ENCODE data around the gene CNOT11.

The CNOT11 gene

GRCh38 chr2:101272045-101272784 is 19.5 kb downstream of the CNOT11 start:
- TF ChIP-seq CTCF (IDR thresholded peaks at IDR 0.05; ENCODE audit: control insufficient read depth, insufficient read depth, low read depth, low read length, missing control alignments) = no peak
- no peak overlapping the region for H3K4me3 ChIP-seq (ENCODE audit: control insufficient read depth, low read depth, low read length)
- DNase-seq (ENCODE audit: low read depth) = no peak

GRCh38 chr2:101273056-101273455 is 20.4 kb downstream of the CNOT11 start:
- H3K4me3 ChIP-seq (ENCODE audit: control insufficient read depth, low read depth, low read length) = no peak overlapping the region
- no peak for TF ChIP-seq CTCF (IDR thresholded peaks at IDR 0.05; ENCODE audit: control insufficient read depth, insufficient read depth, low read depth, low read length, missing control alignments)
- DNase-seq (ENCODE audit: low read depth) = no peak

GRCh38 chr2:101274142-101274541 is 21.5 kb downstream of the CNOT11 start:
- DNase-seq (ENCODE audit: low read depth) = no peak
- H3K4me3 ChIP-seq (ENCODE audit: control insufficient read depth, low read depth, low read length) = no peak overlapping the region
- TF ChIP-seq CTCF (IDR thresholded peaks at IDR 0.05; ENCODE audit: control insufficient read depth, insufficient read depth, low read depth, low read length, missing control alignments) = no peak

- no peak for TF ChIP-seq CTCF (IDR thresholded peaks at IDR 0.05; ENCODE audit: control insufficient read depth, insufficient read depth, low read depth, low read length, missing control alignments)
- no peak overlapping the region for H3K4me3 ChIP-seq (ENCODE audit: control insufficient read depth, low read depth, low read length)
- DNase-seq (ENCODE audit: low read depth) = no peak
Measured at GRCh38 chr2:101277111-101277510, 24.4 kb downstream of the CNOT11 start.

GRCh38 chr2:101278925-101279324 is 26.2 kb downstream of the CNOT11 start:
- TF ChIP-seq CTCF (IDR thresholded peaks at IDR 0.05; ENCODE audit: control insufficient read depth, insufficient read depth, low read depth, low read length, missing control alignments) = no peak
- no peak overlapping the region for H3K4me3 ChIP-seq (ENCODE audit: control insufficient read depth, low read depth, low read length)
- no peak for DNase-seq (ENCODE audit: low read depth)

- no peak overlapping the region for H3K4me3 ChIP-seq (ENCODE audit: control insufficient read depth, low read depth, low read length)
- TF ChIP-seq CTCF (IDR thresholded peaks at IDR 0.05; ENCODE audit: control insufficient read depth, insufficient read depth, low read depth, low read length, missing control alignments) = no peak
- no peak for DNase-seq (ENCODE audit: low read depth)
Measured at GRCh38 chr2:101281482-101281881, 28.8 kb downstream of the CNOT11 start.
